ENCODE data around the gene ALDH1A3. TPM values are rescaled to one million over a fixed set of nuclear protein-coding genes. Genes with fewer than 3 reads are reported as not detected.
A peak's percentile ranks its signal among the peaks of the same experiment; 100 is the strongest.

Gene ALDH1A3
- total and polyA plus RNA-seq, 2 experiments from 2014 or later = 4.0 to 19.8 TPM

- Histone ChIP-seq H2AFZ (no peak overlapping the region), H3K4me3 (0 out of 2 replicates have a peak overlapping the region, but pooled peaks have one; percentile 74), H3K9me2 (ENCODE audit: insufficient read depth) (no peaks in the 10 kb centered on the region), H3F3A (replicated peaks; ENCODE audit: low read depth) (no peaks in the 10 kb centered on the region), H3K4me2 (no peak overlapping the region; the same call in 1 of the 2 replicates), H3K4me1 (ENCODE audit: insufficient read depth) (no peaks in the 10 kb centered on the region), H3K27me3 (ENCODE audit: insufficient read depth) (peaks cover 68% of the 10 kb centered on the region), H3K27ac (ENCODE audit: low read depth) (no peak overlapping the region), H3K36me3 (ENCODE audit: insufficient read depth) (no peaks in the 10 kb centered on the region), H4K20me1 (replicated peaks; ENCODE audit: insufficient read depth) (no peaks in the 10 kb centered on the region), H3K79me2 (replicated peaks; ENCODE audit: insufficient read depth) (no peaks in the 10 kb centered on the region)
- Mint-ChIP-seq H3K27ac (no peak overlapping the region), H3K27me3 (ENCODE audit: insufficient read depth, low read depth, poor library complexity) (peaks cover 50% of the 10 kb centered on the region), H3K4me1 (peaks cover 7% of the 10 kb centered on the region; the same call in 2 of the 3 replicates), H3K9me3 (peaks cover 2% of the 10 kb centered on the region; the same call in 2 of the 3 replicates), H3K4me3 (peak overlapping the region; percentile 71), H3K36me3 (ENCODE audit: low read depth) (no peaks in the 10 kb centered on the region)
- ATAC-seq (no peak), DNase-seq (ENCODE audit: low spot score) (no peak)
- no peak for TF ChIP-seq EZH2 (IDR thresholded peaks at IDR 0.05; ENCODE audit: low read depth, unreplicated experiment)
- TF ChIP-seq ZNF331 (CRISPR knock-in tag; IDR thresholded peaks at IDR 0.05; ENCODE audit: low read depth) = no peak
- no peak for TF ChIP-seq CTCF (conservative IDR thresholded peaks at IDR 0.05; ENCODE audit: low read depth in 2 of 2)
- no peak for TF ChIP-seq CREB1 (CRISPR knock-in tag; IDR thresholded peaks at IDR 0.05; ENCODE audit: low read depth)
- no peak for TF ChIP-seq EZH2phosphoT487 (IDR thresholded peaks at IDR 0.05; ENCODE audit: unreplicated experiment)
- no peak for TF ChIP-seq STAT1 (IDR thresholded peaks at IDR 0.05; ENCODE audit: unreplicated experiment)
- TF ChIP-seq NANOG (IDR thresholded peaks at IDR 0.05; ENCODE audit: borderline replicate concordance) = no peak
- TF ChIP-seq ZNF114 (CRISPR knock-in tag; IDR thresholded peaks at IDR 0.05) = no peak
- no peak for TF ChIP-seq ETS1 (IDR thresholded peaks at IDR 0.05)
- no peak for TF ChIP-seq POLR2AphosphoS5 (IDR thresholded peaks at IDR 0.05; ENCODE audit: low read depth)
- no peak for TF ChIP-seq ZNF462 (CRISPR knock-in tag; IDR thresholded peaks at IDR 0.05)
- no peak for TF ChIP-seq JUNB (IDR thresholded peaks at IDR 0.05; ENCODE audit: unreplicated experiment)
- TF ChIP-seq REST (IDR thresholded peaks at IDR 0.05; ENCODE audit: unreplicated experiment) = no peak
Measured at GRCh38 chr15:100920516-100921135, 41.0 kb downstream of the ALDH1A3 start.
